ENCODE results near the gene PAIP2B. TPM values are rescaled to one million over a fixed set of nuclear protein-coding genes. Genes with fewer than 3 reads are reported as not detected.
A peak's percentile ranks its signal among the peaks of the same experiment; 100 is the strongest.

The PAIP2B gene
- total and polyA plus RNA-seq, 9 of the 15 experiments (the other 6 are each of a cell fraction or from before 2014, with no cell fraction given) = 0.18 to 0.38 (median 0.25) TPM

GRCh38 chr2:71150082-71150816, 76.7 kb downstream of the PAIP2B start:
- Histone ChIP-seq H3K9ac (ENCODE audit: insufficient read depth in 1 of 2, low read depth in 2 of 2, low read length in 2 of 2) (no peak overlapping the region), H4K20me1 (replicated peaks; ENCODE audit: control insufficient read depth, insufficient read depth, low read length) (peaks cover 12% of the 10 kb centered on the region; the same call in 1 of the 2 replicates), H3K79me2 (ENCODE audit: control insufficient read depth, insufficient read depth, low read length) (no peaks in the 10 kb centered on the region), H3K27me3 (ENCODE audit: control insufficient read depth in 2 of 2, insufficient read depth in 2 of 2, low read length in 2 of 2) (peaks cover 7 to 19% of the 10 kb centered on the region in 2 experiments; a peak in 4 of 5 replicates), H2AFZ (ENCODE audit: low read depth, low read length) (no peak overlapping the region), H3K4me3 (no peak overlapping the region), H3K9me3 (replicated peaks; ENCODE audit: control insufficient read depth, insufficient read depth, low read depth, low read length) (no peaks in the 10 kb centered on the region), H3K4me1 (replicated peaks in 1 of 2; ENCODE audit: control insufficient read depth in 2 of 2, insufficient read depth in 2 of 2, low read length in 2 of 2) (no peaks in the 10 kb centered on the region; a peak in 1 of 5 replicates), H3K27ac (ENCODE audit: extremely low read depth, low read depth, low read length) (no peak overlapping the region), H3K36me3 (ENCODE audit: control insufficient read depth, insufficient read depth, low read length) (peaks cover 52% of the 10 kb centered on the region), H3K4me2 (ENCODE audit: insufficient read depth, low read length) (no peak overlapping the region), H3K9me1 (ENCODE audit: control insufficient read depth, insufficient read depth, low read length) (no peaks in the 10 kb centered on the region)
- ATAC-seq = peak; percentile 42; the same call in 2 of the 3 replicates
- BruUV-seq (replicated peaks) = no TSS peak
- TF ChIP-seq SUPT5H (IDR thresholded peaks at IDR 0.05) (peak; percentile 56), REST (IDR thresholded peaks at IDR 0.05; ENCODE audit: borderline replicate concordance) (0 out of 2 replicates have a peak, but pooled peaks have one; percentile 18), REST (CRISPR knock-in tag; IDR thresholded peaks at IDR 0.05; ENCODE audit: low read depth) (no peak), EP400 (IDR thresholded peaks at IDR 0.05) (no peak), SIN3A (IDR thresholded peaks at IDR 0.05; ENCODE audit: borderline replicate concordance in 2 of 2, control insufficient read depth in 1 of 2, low read depth in 2 of 2, low read length in 2 of 2) (no peak), POLR2A (conservative IDR thresholded peaks at IDR 0.05) (peak; percentile 59; the same call in 1 of the 2 replicates)
- DNase-seq (ENCODE audit: extremely low read depth in 1 of 4, low spot score in 3 of 4) = no peak
- in situ Hi-C loops (cut with MboI) (no loop called here), intact Hi-C loops (cut with micrococcal nuclease) (loop anchor here (10.0 kb wide), 1 partner anchor 145 kb away; no protein-coding TSS in a partner anchor)
- ChIA-PET POLR2A (interaction anchor here (1.5 to 1.8 kb wide), 2 partner anchors 11 to 19 kb away, joined by 3 to 6 read pairs; no protein-coding TSS in a partner anchor), CTCF (ENCODE audit: low intra/inter-chr PET ratio) (no interaction called here)
- FAIRE-seq = peak; percentile 29
- 80% methylated on average over 3 of the region's 3 CpGs for WGBS (ENCODE audit: insufficient coverage, low coverage, missing lambda C conversion rate)

Measured in K562 (cell line).